Parathyroid adenoma (tissue), 2 donors: ENCODE results near the gene DOCK10.

Experiments
- H2AFZ ChIP-seq: fragments of 300-600 bp; sonication (generic); one replicate; pipeline ENCODE4 v1.7.0; 2017; ENCODE audit warnings: antibody characterized with exemption, mild to moderate bottlenecking
- H3K27ac ChIP-seq: fragments of 300-600 bp; sonication (generic); one replicate; pipeline ENCODE4 v1.7.0; 2017
- H3K27me3 ChIP-seq: fragments of 300-600 bp; sonication (generic); one replicate; pipeline ENCODE4 v1.7.0; 2017; ENCODE audit warnings: low read length; ENCODE audit not compliant: control insufficient read depth, insufficient read depth
- H3K36me3 ChIP-seq: fragments of 300-600 bp; sonication (generic); one replicate; pipeline ENCODE4 v1.7.0; 2017; ENCODE audit warnings: low read length; ENCODE audit not compliant: control insufficient read depth, insufficient read depth
- H3K4me1 ChIP-seq: fragments of 300-600 bp; sonication (generic); one replicate; pipeline ENCODE4 v1.7.0; 2017; ENCODE audit warnings: control low read depth
- H3K4me2 ChIP-seq: fragments of 300-600 bp; sonication (generic); one replicate; pipeline ENCODE4 v1.7.0; 2017; ENCODE audit warnings: low read length
- H3K4me3 ChIP-seq: fragments of 300-600 bp; sonication (generic); one replicate; pipeline ENCODE4 v1.7.0; 2017; ENCODE audit warnings: low read depth, low read length
- H3K79me2 ChIP-seq: fragments of 300-600 bp; sonication (generic); one replicate; pipeline ENCODE4 v1.7.0; 2017; ENCODE audit warnings: control low read depth
- H3K9ac ChIP-seq: fragments of 300-600 bp; sonication (generic); one replicate; pipeline ENCODE4 v1.7.0; 2017; ENCODE audit warnings: mild to moderate bottlenecking
- H3K9me3 ChIP-seq: fragments of 300-600 bp; sonication (generic); one replicate; pipeline ENCODE4 v1.7.0; 2017; ENCODE audit warnings: low read length; ENCODE audit not compliant: control insufficient read depth
- CTCF ChIP-seq: fragments of 300-600 bp; sonication (generic); IDR thresholded peaks from one replicate; pipeline ENCODE4 v1.7.0; 2017; ENCODE audit warnings: antibody characterized with exemption, mild to moderate bottlenecking
- donor health status: primary hyperparathyroidism.

The DOCK10 gene

GRCh38 chr2:224838335-224838734 lies 203.9 kb downstream of the DOCK10 start:
- H3K9ac ChIP-seq: no peak overlapping the region
- no peaks in the 10 kb centered on the region for H3K4me1 ChIP-seq
- H3K27ac ChIP-seq: no peak overlapping the region
- no peak overlapping the region for H2AFZ ChIP-seq
- no peaks in the 10 kb centered on the region for H3K27me3 ChIP-seq
- H3K4me3 ChIP-seq: no peak overlapping the region
- H3K4me2 ChIP-seq: no peak overlapping the region
- H3K9me3 ChIP-seq: no peaks in the 10 kb centered on the region
- TF ChIP-seq CTCF: no peak
- no peaks in the 10 kb centered on the region for H3K36me3 ChIP-seq
- H3K79me2 ChIP-seq: no peaks in the 10 kb centered on the region

DNA sequence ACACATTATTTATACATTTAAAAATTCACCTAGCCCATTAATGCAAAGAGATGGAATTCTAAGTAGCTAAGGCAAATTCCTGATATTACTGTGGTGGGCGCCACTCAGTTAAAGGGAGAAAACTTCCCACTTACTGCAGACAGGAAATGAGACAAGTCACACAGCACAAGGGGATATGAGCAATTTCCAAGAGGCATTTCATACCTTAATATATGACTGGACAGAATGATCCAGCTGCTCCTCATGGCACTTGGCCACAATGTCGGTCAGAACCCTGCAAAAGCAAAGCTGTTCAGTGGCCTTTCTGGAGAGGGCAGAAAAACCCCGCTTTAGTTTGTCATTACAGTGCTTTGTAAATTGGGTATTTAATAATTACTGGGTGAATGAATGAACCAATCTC lies 204.7 kb downstream of the DOCK10 start:
- H3K4me1 ChIP-seq: no peaks in the 10 kb centered on the region
- no peak overlapping the region for H3K4me2 ChIP-seq
- H2AFZ ChIP-seq: no peak overlapping the region
- no peak overlapping the region for H3K9ac ChIP-seq
- no peak overlapping the region for H3K4me3 ChIP-seq
- no peaks in the 10 kb centered on the region for H3K79me2 ChIP-seq
- H3K36me3 ChIP-seq: no peaks in the 10 kb centered on the region
- H3K27me3 ChIP-seq: no peaks in the 10 kb centered on the region
- no peaks in the 10 kb centered on the region for H3K9me3 ChIP-seq
- no peak overlapping the region for H3K27ac ChIP-seq
- TF ChIP-seq CTCF: no peak

DNA sequence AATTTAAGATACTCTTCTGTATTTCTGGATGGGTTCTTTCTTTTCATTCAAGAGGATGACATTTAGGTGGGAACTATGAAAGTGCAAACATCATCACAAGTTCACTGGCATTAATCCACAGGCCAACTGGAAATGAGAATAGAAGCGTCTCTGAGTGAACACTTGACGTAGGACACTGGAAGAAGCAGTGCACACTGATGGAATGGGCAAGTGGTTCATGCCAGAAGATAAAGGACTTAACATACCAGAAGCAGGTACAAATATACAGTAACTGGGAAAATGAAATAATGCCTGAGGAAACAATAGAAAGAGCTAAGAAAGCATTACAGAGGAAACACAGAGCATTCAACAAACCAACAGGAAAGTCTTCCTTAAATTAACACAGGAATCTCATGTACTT lies 205.2 kb downstream of the DOCK10 start:
- no peak overlapping the region for H2AFZ ChIP-seq
- no peak overlapping the region for H3K4me3 ChIP-seq
- H3K9me3 ChIP-seq: no peaks in the 10 kb centered on the region
- no peak for TF ChIP-seq CTCF
- H3K27me3 ChIP-seq: no peaks in the 10 kb centered on the region
- H3K4me1 ChIP-seq: no peaks in the 10 kb centered on the region
- H3K79me2 ChIP-seq: no peaks in the 10 kb centered on the region
- H3K36me3 ChIP-seq: no peaks in the 10 kb centered on the region
- no peak overlapping the region for H3K4me2 ChIP-seq
- H3K27ac ChIP-seq: no peak overlapping the region
- H3K9ac ChIP-seq: no peak overlapping the region

- Histone ChIP-seq H3K4me1 (no peaks in the 10 kb centered on the region), H2AFZ (no peak overlapping the region), H3K9ac (no peak overlapping the region), H3K4me3 (no peak overlapping the region), H3K79me2 (no peaks in the 10 kb centered on the region), H3K27ac (no peak overlapping the region), H3K27me3 (no peaks in the 10 kb centered on the region), H3K4me2 (no peak overlapping the region), H3K9me3 (no peaks in the 10 kb centered on the region), H3K36me3 (no peaks in the 10 kb centered on the region)
- TF ChIP-seq CTCF: no peak
These were observed 206.0 kb downstream of the DOCK10 start for GRCh38 chr2:224836263-224836662.

DNA sequence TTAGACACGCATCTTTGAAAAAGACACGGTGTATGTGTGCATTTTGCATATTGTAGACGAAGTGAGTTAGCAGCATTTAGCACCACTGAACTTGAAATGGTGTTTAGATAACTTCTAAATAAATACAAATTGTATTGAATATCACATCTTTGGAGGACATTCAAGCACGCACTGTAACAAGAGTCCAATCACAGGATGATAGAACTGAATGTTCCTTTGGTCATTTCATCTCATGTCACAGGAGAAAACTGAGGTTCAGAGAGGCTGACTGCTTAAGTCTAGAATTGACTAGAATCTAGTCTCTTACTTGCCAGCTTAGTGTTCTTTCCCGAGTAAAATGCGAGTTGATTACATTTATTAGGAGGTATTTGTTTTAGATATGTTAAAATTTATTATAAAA lies 206.9 kb downstream of the DOCK10 start:
- no peak overlapping the region for H2AFZ ChIP-seq
- no peaks in the 10 kb centered on the region for H3K27me3 ChIP-seq
- no peak overlapping the region for H3K9ac ChIP-seq
- H3K4me1 ChIP-seq: no peaks in the 10 kb centered on the region
- no peaks in the 10 kb centered on the region for H3K9me3 ChIP-seq
- H3K27ac ChIP-seq: no peak overlapping the region
- no peaks in the 10 kb centered on the region for H3K79me2 ChIP-seq
- no peaks in the 10 kb centered on the region for H3K36me3 ChIP-seq
- H3K4me3 ChIP-seq: no peak overlapping the region
- H3K4me2 ChIP-seq: no peak overlapping the region
- TF ChIP-seq CTCF: no peak
